RPMI7951 (cell line): ENCODE measurements around the gene MVB12B. TPM values are rescaled to one million over a fixed set of nuclear protein-coding genes. Genes with fewer than 3 reads are reported as not detected.
"Not testable (repeated sequence)": the region's sequence is repeated elsewhere in the genome, so short reads cannot be mapped to it uniquely, and the experiment has no call there.

Source experiments
- DNase-seq: peaks from one replicate; pipeline ENCODE4 v3.0.0-alpha.2; 2012; ENCODE audit warnings: low read depth
- total RNA-seq: library from RNA; depleted of rRNA; stranded (reverse); fragments of >200 nt; shearing (Covaris generic); gene quantifications from 2 replicates; pipeline ENCODE4 v1.2.3, GENCODE V29; 2014

MVB12B gene
- total RNA-seq, 1 experiment from 2014 or later = 2.2 TPM

DNA sequence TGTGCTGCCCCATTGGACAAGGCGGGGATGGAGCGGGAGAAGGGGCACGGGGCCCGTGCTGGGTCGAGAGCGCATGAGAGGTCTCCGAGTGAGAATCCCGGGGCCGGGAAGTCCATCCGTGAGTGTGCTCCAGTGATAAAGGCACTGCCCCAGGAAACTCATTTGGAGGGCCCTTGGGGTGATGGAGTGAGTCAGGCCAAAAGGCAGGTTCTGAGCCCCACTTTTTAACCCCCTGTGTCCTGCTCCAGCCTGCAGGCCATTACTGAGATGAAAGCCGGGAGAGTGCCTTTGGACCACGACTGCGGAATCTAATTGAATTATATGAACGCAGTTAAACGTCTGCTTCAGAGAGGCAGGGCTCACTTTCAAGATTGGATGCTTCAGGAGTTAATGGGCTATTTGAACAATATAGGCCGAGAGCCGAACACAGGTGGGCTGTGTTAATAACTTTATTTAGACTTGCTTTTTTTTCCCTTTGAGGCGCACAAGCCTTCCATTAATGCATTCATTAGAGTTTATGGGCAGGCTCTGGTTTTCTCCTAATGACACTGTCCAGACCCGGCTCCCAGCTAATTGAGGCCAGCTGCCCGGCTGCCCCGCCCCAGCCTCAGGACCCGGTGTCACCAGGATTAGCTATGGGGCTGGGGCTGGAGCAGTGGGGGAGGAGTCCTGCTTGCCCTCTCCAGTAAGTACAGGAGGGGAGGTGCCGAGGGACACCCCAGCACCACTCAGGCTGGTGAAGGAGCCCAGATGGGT lies 208.0 kb downstream of the MVB12B start:
- no peak for DNase-seq

DNA sequence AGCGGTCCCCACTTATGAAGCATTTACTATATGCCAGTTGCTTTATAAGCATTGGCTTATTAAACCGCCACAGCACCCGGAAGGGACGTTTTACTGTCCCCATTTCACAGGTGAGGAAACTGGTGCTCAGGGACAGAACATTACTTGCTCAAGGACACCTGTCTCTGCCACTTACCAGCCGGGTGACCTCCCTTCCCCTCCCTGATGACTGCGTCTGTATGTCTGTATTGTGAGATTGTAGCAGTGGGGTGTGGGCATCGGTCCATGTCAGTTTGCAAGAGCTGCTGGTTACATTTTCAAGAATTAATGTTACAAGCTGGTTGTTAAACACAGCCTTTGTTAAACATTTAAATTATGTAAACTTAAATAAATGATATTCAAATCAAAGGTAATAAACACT lies 209.5 kb downstream of the MVB12B start:
- DNase-seq = no peak

DNA sequence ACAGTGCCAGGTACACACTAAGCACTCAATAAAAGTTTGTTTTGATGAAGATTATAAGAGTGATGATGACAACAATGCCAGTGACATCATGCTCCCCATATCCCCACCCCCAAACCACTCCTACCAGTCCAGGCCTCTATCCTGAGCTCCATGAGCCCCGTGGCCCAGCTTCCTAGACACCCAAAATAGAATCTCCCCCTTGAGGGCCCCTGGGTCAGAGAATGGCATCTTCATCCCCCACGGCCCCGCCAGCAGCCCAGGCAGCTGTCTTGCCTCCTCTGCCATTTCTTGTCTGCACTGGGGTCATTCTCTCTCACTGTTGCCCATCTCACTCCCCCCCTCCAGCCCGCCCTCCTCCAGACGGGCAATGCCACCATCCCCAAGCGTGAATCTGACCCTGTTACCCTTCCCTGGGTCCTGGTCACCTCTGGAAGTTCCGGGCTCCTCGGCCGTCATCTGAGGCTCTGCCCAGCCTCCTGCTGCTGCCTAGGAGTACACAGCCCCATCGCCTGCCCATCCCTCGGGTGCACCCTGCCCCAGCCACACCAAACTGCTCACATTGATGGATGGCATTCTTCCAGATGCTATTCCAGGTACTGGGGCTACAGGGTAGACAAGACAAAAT lies 210.3 kb downstream of the MVB12B start:
- no peak for DNase-seq

DNA sequence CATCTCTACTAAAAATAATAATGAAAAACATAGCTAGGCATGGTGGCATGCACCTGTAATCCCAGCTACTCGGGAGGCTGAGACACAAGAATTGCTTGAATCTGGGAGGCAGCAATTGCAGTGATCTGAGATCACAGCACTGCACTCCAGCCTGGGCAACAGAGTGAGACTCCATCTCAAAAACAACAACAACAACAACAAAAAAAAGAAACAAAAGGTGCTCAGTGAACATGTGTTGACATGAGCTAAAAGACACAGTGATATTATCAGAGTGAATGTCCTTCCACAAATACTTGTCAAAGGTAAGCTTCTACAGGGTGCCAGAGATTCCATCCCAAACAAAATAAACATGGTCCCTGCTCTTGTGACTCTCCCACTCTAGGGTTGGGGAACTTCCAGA lies 211.9 kb downstream of the MVB12B start:
- no peak for DNase-seq

DNA sequence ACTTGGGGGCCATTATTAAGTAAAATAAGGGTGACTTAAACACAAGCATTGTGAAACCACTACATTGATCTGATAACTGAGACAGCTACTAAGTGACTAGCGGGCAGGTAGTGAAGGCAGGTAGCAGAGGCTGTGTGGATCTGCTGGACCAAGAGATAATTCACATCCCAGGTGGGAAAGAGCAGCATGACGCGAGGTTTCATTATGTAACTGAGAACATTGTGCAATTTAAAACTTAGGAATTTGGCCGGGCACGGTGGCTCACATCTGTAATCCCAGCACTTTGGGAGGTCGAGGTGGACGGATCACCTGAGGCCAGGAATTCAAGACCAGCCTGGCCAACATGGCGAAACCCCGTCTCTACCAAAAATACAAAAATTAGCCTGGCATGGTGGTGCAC lies 213.8 kb downstream of the MVB12B start:
- not testable (repeated sequence) for DNase-seq

DNA sequence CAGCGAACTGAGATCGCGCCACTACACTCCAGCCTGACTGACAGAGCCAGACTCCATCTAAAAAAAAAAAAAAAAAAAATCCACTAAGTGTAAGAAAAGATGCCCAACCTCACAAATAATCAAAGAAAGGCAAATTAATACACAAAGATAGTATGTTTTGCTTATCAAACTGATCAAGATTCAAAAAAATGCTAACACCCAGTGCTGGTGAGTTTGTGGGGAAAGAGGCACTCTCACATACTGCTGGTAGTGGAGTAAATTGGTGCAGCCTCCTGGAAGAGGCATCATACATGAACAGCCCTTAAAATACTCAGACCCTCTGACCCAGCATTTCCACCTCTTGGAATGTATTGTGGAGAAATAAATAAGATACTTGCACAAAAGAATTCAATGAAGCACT lies 216.9 kb downstream of the MVB12B start:
- DNase-seq = no peak

DNA sequence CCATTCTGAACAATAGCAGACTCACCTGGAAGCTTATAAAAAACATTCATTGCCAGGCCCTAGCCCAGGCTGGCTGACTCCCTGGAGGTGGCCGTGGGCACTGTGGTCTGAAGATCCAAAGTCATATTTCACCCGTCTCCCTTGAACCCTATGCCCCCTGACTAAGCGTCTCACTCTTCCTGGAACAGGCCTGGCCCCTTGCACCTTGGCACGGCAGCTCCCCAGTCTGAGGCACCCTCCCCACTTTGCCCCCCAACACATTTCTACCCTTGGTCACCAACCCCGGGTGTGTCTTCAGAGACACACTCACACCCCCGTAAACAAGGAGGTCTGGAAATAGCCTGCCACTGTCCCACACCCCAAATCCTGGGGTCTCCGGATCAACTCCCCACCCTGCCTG lies 218.5 kb downstream of the MVB12B start:
- no peak for DNase-seq

DNA sequence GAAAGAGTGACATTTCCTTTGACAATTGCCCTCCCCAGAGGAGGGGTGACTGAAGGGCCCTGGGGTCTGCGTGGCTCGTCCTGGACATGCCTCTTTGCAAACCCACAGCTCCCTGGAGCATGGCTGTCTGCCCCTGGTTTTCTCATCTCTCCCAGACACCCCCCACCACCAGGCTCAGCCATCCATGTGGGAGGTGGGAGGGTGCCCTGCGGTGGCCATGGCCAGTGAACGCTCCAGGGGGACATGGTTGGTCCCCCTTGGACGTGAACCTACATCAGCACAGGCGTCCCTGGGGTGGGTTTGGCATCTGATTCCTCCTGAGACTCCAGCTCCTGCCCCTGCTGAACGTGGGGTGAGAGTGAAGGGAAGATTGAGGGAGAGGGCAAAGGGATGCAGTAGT lies 219.4 kb downstream of the MVB12B start:
- no peak for DNase-seq

DNA sequence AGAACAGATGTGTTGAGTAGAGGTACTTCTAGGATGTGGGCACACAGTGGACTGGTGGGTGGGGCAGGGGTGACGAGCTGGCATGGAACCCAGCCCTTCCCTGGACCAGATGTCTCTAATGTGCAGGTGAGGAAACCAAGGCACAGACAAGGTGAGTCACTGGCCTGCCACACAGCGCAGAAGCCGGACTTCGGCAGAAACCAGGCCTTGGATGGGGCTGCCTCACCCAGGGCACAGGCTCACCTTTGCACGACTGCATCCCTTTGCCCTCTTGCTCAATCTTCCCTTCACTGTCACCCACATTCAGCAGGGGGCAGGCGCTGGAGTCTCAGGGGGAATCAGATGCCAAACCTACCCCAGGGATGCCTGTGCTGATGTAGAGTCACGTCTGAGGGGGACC lies 221.7 kb downstream of the MVB12B start:
- DNase-seq = no peak

DNA sequence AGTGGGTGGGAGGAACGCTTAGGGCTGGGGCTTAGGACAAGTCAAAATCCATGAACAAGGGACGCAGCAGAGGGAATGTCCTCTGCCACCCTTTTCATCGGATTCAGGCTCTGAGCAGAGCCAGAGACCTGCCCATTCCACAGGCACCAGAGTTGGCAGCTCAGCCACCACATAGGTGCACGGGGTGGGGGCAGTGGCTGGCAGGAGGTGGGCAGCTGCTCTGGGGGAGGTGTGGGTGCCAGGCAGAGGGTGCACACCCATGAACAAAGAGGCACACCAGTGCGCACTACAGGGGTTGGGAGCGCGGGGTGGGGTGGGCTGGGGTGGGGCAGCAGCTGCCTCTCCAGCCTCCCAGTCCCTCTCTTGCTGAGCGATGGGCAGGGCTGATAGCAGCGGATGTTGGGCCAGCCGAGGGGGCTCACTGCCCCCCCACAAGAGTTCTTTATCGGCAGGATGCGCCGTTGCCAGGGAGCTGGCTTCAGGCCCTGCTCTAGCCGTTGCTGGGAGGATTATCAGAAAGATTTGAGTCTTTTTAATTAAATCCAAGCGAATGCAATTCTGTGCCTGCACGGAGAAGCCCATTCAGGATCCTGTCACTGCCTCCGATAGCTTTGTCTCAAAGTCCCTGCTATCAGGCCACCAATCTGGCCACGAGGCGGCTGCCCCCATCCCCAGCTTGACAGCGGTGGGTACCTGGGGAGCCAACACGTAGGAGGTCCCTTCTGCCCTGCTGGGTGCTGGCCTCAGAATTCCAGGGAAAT lies 222.8 kb downstream of the MVB12B start:
- no peak for DNase-seq

DNA sequence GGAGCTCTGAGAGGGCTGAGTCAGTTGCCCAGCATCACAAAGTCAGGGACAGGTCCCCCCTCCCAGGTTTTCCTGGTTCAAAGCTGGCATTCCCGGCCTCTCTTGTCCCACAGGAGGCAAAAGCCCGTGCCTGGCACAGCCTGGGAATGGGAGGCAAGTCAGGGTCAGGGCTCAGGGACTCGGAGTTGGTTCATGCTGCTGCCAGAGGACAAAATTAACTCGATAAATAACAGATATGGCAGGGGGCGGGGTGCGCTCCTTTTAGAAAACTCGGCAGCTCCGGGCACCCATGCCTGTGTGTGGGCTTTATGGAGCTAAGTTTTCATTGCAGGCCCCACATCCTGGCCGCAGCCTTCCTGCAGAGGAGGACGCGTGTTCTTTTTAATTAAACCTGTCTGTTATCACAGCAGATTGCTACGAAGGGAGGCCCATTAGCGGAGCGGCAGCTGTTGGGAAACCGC lies 224.3 kb downstream of the MVB12B start:
- peak; percentile 2 for DNase-seq

DNA sequence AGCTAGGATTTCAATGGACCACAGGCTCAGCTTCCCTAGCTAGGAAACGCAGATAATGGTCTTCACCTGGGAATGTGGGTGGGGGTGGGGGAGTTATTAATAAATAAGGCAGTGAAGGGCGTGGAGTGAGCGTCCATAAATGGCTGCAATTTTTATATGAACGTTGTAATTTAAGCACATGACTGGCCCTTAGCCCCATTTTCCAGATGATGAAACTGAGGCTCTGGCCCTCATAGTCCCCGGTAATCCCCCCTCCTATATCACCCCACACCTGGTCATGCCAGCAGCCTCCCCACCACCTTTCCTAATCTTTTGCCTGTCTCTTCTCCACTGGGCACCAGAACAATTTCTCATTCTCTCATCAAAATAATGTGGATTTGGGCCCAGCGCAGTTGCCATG lies 225.2 kb downstream of the MVB12B start:
- DNase-seq = no peak

DNA sequence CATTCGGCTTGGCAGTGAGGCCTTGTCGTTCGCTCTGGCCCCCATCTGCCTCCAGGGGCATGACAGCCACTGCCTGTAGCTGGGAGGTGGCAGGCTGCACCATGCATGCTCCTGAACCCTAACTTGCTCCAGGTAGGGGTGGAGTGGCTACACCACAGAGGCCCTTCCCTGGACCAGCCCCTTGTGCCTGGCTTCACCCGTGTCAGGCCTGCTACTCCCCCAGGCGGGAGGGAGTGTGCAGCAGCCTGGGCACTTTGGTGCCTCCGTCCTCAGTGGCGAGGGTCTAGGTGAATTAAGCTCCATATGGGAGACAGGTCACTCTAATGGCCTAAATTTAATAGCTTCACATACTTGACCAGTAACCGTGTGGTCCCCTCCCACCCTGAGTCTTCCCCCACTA lies 227.7 kb downstream of the MVB12B start:
- DNase-seq = no peak

DNA sequence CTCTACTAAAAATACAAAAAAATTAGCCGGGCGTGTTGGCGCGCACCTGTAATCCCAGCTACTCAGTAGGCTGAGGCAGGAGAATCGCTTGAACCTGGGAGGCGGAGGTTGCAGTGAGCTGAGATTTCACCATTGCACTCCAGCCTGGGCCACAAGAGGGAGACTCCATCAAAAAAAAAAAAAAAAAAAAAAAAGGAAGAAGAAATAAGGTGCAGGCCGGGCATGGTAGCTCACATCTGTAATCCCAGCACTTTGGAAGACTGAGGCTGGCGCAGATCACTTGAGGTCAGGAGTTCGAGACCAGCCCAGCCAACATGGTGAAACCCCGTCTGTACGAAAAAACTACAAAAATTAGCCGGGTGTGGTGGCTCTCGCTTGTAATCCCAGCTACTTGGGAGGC lies 228.8 kb downstream of the MVB12B start:
- DNase-seq = not testable (repeated sequence)
